Mucosa of gallbladder (tissue), 1 donor: ENCODE data around the gene GGTLC1. TPM values are rescaled to one million over a fixed set of nuclear protein-coding genes. Genes with fewer than 3 reads are reported as not detected.
"Not testable (repeated sequence)": the region's sequence is repeated elsewhere in the genome, so short reads cannot be mapped to it uniquely, and the experiment has no call there.

ENCODE experiments used
- DNase-seq: peaks from one replicate; pipeline ENCODE4 v3.0.0-alpha.2; 2020; ENCODE audit warnings: low spot score
- total RNA-seq: library from RNA; stranded (reverse); gene quantifications from one replicate; pipeline ENCODE4 v1.2.1, GENCODE V29; 2021
- donor health status: DM: no; HTN: no; CAD: no.

Gene GGTLC1
- 0.40 TPM for total RNA-seq

- no peak for DNase-seq
These were observed at the start of gene GGTLC1 for GRCh38 chr20:23988561-23988960. Gene GGTLC1, minus strand, starts transcription at chr20:23988779. Its CDS starts 2,168 bp downstream, at chr20:23986611.

DNA sequence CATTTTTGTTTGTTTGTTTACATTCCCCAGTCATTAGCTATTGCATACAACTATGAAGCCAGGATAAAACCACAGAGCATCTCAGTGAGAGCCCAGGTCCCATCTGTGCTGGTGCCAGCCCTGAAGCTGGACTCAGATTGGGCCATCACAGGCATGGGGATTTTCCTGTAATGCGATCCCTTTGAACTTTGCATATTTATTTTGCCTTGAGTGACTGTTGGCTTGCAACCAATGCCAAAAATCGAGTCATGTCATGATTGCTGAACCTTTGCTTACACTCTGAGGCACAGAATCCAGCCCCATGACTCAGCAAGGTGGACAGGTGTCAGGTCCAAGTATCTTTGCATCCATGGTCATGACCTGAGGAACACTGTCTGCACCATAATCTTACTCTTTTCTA, 46.2 kb upstream of the GGTLC1 start:
- no peak for DNase-seq

GRCh38 chr20:24033565-24033964, 45.0 kb upstream of the GGTLC1 start:
- no peak for DNase-seq

DNA sequence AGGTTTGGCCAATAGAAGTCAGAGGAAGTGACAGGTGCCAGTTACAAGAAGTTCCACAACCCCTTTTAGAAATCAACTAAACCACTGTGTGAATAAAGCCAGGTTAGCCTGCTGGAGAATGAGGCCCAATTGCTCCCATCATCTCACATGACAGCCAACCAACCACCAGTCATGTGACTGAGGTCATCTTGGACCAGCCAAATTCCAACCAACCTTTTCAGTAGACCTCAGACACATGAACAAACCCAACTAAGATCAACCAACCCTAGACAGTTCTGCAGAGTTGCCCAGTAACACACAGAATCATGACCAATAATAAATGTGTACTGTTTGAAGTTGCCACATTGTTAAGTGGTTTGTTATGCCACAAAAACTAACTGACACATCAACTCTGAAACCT, 44.6 kb upstream of the GGTLC1 start:
- no peak for DNase-seq

- no peak for DNase-seq
These were observed 43.9 kb upstream of the GGTLC1 start for GRCh38 chr20:24032400-24032898.

GRCh38 chr20:24027229-24027628, 38.6 kb upstream of the GGTLC1 start:
- DNase-seq: peak; percentile 63

- DNase-seq: no peak
These were observed 34.1 kb upstream of the GGTLC1 start for GRCh38 chr20:24022621-24023180.

DNA sequence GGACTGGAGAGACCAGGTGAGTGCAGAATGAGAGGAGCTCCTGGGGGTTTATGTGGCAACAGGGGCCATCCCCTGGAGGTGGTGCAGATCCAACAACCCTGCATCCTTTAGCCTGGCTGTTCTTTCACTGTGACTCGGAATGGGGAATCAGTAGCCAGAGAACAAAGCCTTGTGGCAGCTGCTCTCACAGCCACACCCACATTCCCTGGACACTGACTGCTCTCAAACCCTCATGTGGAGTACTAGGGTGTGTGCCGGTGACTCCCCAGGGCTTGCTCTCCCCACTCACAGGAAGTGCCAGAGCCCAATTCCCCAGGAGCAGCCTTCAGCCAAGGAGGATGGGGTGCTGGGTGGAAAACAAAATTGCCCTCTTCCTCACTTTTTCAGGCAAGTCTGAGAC, 30.2 kb upstream of the GGTLC1 start:
- no peak for DNase-seq

GRCh38 chr20:24017458-24017755, 28.8 kb upstream of the GGTLC1 start:
- DNase-seq: no peak

DNA sequence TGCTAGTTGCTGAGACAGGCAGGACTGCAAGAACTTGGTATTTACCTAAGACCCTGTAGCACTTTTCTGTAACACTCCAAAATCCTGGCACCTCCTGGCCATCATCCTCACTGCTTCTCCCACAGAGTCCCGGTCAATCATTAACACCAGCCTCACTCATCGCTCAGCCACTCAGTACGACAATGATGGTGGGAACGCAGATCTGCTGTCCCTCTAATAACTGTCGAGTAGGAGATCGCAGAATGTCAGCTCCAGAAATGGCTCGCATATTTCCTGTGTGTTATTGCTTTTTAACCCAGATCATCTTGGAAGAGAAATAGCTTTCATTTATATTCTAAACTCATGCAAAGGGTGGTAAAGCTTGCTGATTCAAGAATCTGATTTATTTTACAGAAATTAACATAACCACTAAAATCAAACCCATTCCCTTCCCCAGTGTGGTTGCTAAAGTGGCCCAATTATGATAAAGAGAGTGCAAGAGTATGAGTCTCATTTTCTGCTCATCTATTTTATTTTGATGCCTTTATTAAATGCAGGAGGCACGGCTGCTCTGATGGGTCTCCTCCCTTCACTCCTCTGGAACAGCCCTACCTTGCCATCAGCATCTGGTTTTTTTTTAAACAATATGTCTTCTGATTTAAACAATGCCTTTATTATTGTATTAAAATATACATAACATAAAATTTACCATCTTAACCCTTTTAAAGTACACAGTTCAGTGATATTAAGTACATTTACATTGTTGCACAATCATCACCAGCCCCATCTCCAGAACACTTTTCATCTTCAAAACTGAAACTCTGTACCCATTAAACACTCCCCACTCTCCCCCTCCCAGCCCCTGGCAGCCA, 28.3 kb upstream of the GGTLC1 start:
- DNase-seq: no peak

- no peak for DNase-seq
These were observed 25.4 kb upstream of the GGTLC1 start for GRCh38 chr20:24013953-24014352.

GRCh38 chr20:24011282-24011681, 22.7 kb upstream of the GGTLC1 start:
- DNase-seq: no peak

- DNase-seq: no peak
These were observed 19.2 kb upstream of the GGTLC1 start for GRCh38 chr20:24007758-24008157.

DNA sequence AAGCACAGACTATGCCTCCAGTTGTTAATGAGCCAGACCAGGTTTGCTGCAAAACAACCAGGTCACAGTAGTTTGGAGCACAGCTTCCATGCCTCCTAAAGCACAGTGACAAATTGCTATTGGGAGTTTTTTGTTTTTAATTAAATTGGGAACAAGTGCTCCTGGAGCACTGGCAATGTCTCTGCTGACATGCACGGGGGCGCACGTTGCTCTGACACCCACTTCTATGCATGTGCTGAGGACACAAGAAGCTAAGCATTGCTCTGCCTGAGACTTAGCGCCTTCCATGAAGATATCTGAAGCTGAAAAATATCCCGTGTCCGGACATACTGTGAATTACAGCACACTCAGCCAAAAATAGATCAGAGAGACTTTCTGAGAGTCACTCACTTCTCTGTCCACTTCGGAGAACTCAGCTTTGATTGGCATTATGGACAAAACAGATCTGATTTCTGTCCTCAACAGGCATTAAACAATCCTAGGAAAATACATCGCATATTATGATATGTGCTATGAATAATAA, 18.6 kb upstream of the GGTLC1 start:
- no peak for DNase-seq

GRCh38 chr20:24006626-24007025, 18.0 kb upstream of the GGTLC1 start:
- no peak for DNase-seq

DNA sequence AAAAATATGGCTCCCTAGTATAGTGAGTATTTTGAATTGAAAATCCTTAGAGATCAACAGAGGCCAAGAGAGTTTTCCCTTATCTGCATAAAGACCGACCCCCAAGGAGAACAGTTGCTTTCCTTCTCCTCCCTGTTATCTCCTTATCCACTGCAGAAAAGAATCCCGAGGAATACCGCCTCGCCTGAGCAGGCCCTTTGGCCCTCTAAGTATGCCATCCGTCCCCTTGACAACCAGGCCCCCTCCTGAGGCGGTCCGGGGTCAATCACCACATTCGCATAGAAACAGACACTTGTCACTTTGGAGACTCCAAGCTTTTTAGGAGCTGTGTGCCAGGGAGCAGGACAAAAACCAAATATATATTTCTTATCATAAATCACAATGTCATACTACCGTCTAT, 15.9 kb upstream of the GGTLC1 start:
- no peak for DNase-seq

DNA sequence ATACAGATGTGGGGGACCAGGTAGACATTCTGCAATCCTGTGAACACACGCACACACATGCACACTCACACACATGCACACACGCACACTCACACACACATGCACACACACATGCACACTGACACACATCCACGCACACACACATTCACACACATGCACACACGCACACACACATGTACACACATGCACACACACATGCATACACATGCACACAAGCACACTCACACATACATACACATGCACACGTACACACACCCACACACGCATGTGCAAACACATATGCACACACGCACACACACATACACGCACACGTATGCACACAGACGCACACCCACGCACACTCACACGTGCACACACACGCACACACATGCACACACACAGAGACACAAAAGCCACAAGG, 14.3 kb upstream of the GGTLC1 start:
- no peak for DNase-seq

DNA sequence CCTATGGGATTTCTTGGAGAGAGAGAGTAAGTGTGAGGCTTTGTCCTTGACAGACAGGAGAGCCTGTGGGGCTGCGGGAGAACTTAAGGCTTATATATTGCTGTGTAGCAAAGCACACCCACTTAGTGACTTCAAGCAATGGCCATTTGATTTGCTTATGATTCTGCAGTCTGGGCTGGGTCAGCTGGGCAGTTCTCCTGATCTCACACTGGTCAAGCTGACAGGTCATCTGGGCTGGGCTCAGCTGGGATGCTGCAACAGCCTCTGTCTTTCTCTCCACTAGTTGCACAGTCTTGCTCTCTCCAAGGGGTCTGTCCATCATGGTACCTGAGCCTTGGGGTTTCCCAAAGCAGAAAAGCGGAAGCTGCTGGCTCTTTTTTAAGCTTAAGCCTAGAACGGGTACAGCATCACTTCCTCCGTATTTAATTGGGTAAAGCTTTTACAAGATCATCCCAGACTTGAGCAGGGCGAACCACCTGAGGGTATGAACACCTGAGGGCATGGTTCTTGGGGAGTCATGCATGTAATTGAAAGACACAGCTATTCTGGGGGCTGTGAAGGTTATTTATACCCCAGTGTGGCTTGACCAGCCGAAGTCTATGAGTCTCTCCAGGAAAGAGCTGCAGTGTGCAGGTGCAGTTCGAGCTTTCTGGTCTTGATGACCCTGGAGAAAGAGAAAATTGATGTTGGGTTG, 13.3 kb upstream of the GGTLC1 start:
- DNase-seq: no peak

DNA sequence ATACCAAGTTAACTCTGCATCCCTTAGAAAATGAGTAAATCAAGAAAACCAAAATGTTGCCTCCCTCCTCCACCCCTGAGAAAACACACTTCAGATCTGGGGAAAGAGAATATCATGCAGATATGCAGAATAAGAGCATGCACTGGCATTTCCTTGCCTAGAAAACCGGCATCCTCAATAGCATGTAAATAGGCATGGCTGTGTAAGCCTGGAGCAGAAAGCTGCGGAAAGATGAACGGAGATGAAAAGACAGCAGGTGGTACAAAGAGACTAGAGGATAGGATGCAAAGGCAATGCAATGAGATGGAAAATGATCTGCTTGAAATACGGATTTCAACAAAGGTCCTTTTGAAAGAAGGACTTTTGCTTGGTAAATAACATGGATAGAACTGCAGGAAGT, 10.3 kb upstream of the GGTLC1 start:
- no peak for DNase-seq

GRCh38 chr20:23998392-23998791, 9.8 kb upstream of the GGTLC1 start:
- no peak for DNase-seq

- peak; percentile 54 for DNase-seq
These were observed 7.5 kb upstream of the GGTLC1 start for GRCh38 chr20:23995905-23996666.

DNA sequence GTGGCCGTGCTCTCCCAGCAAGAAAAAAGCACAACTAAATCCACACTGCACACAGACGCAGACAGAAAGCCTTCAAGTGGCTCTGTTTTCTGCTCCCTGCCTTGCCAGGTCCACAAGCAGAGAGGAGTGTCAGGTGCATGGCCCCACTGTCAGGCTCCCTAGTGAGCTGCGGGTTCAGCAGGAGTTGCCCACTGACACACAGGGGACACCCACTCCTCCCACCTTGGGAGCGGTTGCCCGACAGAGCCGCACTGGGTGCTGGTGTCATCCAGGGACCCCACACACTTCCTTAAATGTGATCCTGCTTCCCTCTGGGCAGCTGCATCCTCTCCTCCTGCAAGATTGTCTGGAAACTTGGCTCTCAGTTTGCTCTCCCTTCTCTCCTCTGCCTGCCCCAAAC, 6.7 kb upstream of the GGTLC1 start:
- not testable (repeated sequence) for DNase-seq
